Nephron progenitor cell (in vitro differentiated cells): ENCODE data around the gene MPC1.
"Not testable (repeated sequence)": the region's sequence is repeated elsewhere in the genome, so short reads cannot be mapped to it uniquely, and the experiment has no call there.

ENCODE experiments used
- DNase-seq: peaks from one replicate; pipeline ENCODE4 v3.0.0; 2021
- H3K27ac Mint-ChIP-seq: 2 replicates; pipeline ENCODE4 v1.8.0; 2021; ENCODE audit warnings: mild to moderate bottlenecking, moderate library complexity, mixed read lengths
- H3K27me3 Mint-ChIP-seq: 2 replicates; pipeline ENCODE4 v1.8.0; 2021; ENCODE audit warnings: mild to moderate bottlenecking, low read depth, mixed read lengths; ENCODE audit not compliant: poor library complexity
- H3K36me3 Mint-ChIP-seq: 2 replicates; pipeline ENCODE4 v1.8.0; 2021; ENCODE audit warnings: low read depth, mixed read lengths
- H3K4me1 Mint-ChIP-seq: 2 replicates; pipeline ENCODE4 v1.8.0; 2021; ENCODE audit warnings: mixed read lengths
- H3K4me3 Mint-ChIP-seq: 2 replicates; pipeline ENCODE4 v1.8.0; 2021; ENCODE audit warnings: mild to moderate bottlenecking, moderate library complexity, mixed read lengths
- H3K9me3 Mint-ChIP-seq: 2 replicates; pipeline ENCODE4 v1.8.0; 2021; ENCODE audit warnings: mild to moderate bottlenecking, moderate library complexity, mixed read lengths
- CTCF ChIP-seq: fragments of 200-600 bp; sonication (generic); IDR thresholded peaks from 2 replicates; pipeline ENCODE4 v1.5.0; 2021; ENCODE audit warnings: antibody characterized with exemption

MPC1 gene

GRCh38 chr6:166402582-166403277 is 20.0 kb upstream of the MPC1 start:
- peak overlapping the region; percentile 60 for H3K27ac Mint-ChIP-seq
- no peak for TF ChIP-seq CTCF

GRCh38 chr6:166400649-166401250 is 18.0 kb upstream of the MPC1 start:
- not testable (repeated sequence) for H3K9me3 Mint-ChIP-seq, H3K27me3 Mint-ChIP-seq, H3K27ac Mint-ChIP-seq, H3K36me3 Mint-ChIP-seq, H3K4me3 Mint-ChIP-seq
- peak; percentile 66 for TF ChIP-seq CTCF
- DNase-seq: peak; percentile 64
- peaks cover 16% of the 10 kb centered on the region for H3K4me1 Mint-ChIP-seq

More at GRCh38 chr6:166402582-166403277, 20.0 kb upstream of the MPC1 start:
- no peaks in the 10 kb centered on the region for H3K9me3 Mint-ChIP-seq
- H3K4me1 Mint-ChIP-seq: peaks cover 19% of the 10 kb centered on the region
- H3K27me3 Mint-ChIP-seq: peaks cover 3% of the 10 kb centered on the region
- H3K36me3 Mint-ChIP-seq: no peaks in the 10 kb centered on the region
- peak; percentile 30 for DNase-seq
- no peak overlapping the region for H3K4me3 Mint-ChIP-seq

GRCh38 chr6:166400181-166400580 is 17.4 kb upstream of the MPC1 start:
- no peaks in the 10 kb centered on the region for H3K36me3 Mint-ChIP-seq
- H3K4me3 Mint-ChIP-seq: no peak overlapping the region
- H3K27me3 Mint-ChIP-seq: peaks cover 3% of the 10 kb centered on the region
- peaks cover 11% of the 10 kb centered on the region for H3K4me1 Mint-ChIP-seq
- no peak for DNase-seq
- no peak for TF ChIP-seq CTCF
- H3K27ac Mint-ChIP-seq: no peak overlapping the region
- H3K9me3 Mint-ChIP-seq: no peaks in the 10 kb centered on the region

- Mint-ChIP-seq H3K4me3 (no peak overlapping the region), H3K27me3 (peaks cover 3% of the 10 kb centered on the region), H3K4me1 (peaks cover 8% of the 10 kb centered on the region), H3K27ac (no peak overlapping the region), H3K36me3 (no peaks in the 10 kb centered on the region), H3K9me3 (no peaks in the 10 kb centered on the region)
- TF ChIP-seq CTCF: no peak
- DNase-seq: no peak
These were observed 15.6 kb upstream of the MPC1 start for GRCh38 chr6:166398348-166398747.

- Mint-ChIP-seq H3K27me3 (peaks cover 1% of the 10 kb centered on the region), H3K9me3 (no peaks in the 10 kb centered on the region), H3K36me3 (no peaks in the 10 kb centered on the region), H3K27ac (no peak overlapping the region), H3K4me1 (peaks cover 5% of the 10 kb centered on the region), H3K4me3 (no peak overlapping the region)
- no peak for DNase-seq
- TF ChIP-seq CTCF: no peak
These were observed 15.1 kb upstream of the MPC1 start for GRCh38 chr6:166397849-166398248.

GRCh38 chr6:166395778-166396177 is 13.0 kb upstream of the MPC1 start:
- no peaks in the 10 kb centered on the region for H3K4me1 Mint-ChIP-seq
- no peak overlapping the region for H3K4me3 Mint-ChIP-seq
- TF ChIP-seq CTCF: no peak
- H3K27me3 Mint-ChIP-seq: no peaks in the 10 kb centered on the region
- no peaks in the 10 kb centered on the region for H3K36me3 Mint-ChIP-seq
- no peak for DNase-seq
- no peak overlapping the region for H3K27ac Mint-ChIP-seq
- H3K9me3 Mint-ChIP-seq: no peaks in the 10 kb centered on the region
